HepG2 (cell line): ENCODE results near the gene MSI2. TPM values are rescaled to one million over a fixed set of nuclear protein-coding genes. Genes with fewer than 3 reads are reported as not detected.
A peak's percentile ranks its signal among the peaks of the same experiment; 100 is the strongest.

ENCODE experiments used
- E2F1 ChIP-seq: sonication (generic); formaldehyde crosslinking; IDR thresholded peaks from 2 replicates; pipeline ENCODE4 v1.5.0; 2020; ENCODE audit warnings: missing genetic modification reagents
- FOXP1 ChIP-seq, 2 experiments: fragments of 450-650 bp in 1 of 2; IDR thresholded peaks; 2 replicates each; pipeline ENCODE4 v1.6.1; 2017 to 2018; ENCODE audit warnings: antibody characterized with exemption in 1 of 2
- HDAC2 ChIP-seq: sonication (generic); formaldehyde crosslinking; IDR thresholded peaks from 2 replicates; pipeline ENCODE4 v1.4.0; 2020; ENCODE audit warnings: missing genetic modification reagents
- HMG20A ChIP-seq: IDR thresholded peaks from 2 replicates; pipeline ENCODE4 v1.6.1; 2016; ENCODE audit warnings: borderline replicate concordance
- IRF2 ChIP-seq: IDR thresholded peaks from 2 replicates; pipeline ENCODE4 v1.6.1; 2018; ENCODE audit warnings: missing genetic modification reagents, missing compliant biosample characterization
- MIER3 ChIP-seq: IDR thresholded peaks from 2 replicates; pipeline ENCODE4 v1.6.1; 2016; ENCODE audit warnings: missing compliant biosample characterization, borderline replicate concordance
- NR0B2 ChIP-seq: sonication (generic); formaldehyde crosslinking; IDR thresholded peaks from 2 replicates; pipeline ENCODE4 v1.4.0; 2020; ENCODE audit warnings: mild to moderate bottlenecking, missing genetic modification reagents
- PCBP1 ChIP-seq: fragments of 200-400 bp; formaldehyde crosslinking; IDR thresholded peaks from 2 replicates; pipeline ENCODE4 v1.6.1; 2017; ENCODE audit warnings: mild to moderate bottlenecking, low read depth, low read length, borderline replicate concordance
- PHF21A ChIP-seq: sonication (generic); formaldehyde crosslinking; IDR thresholded peaks from 2 replicates; pipeline ENCODE4 v1.5.0; 2020; ENCODE audit warnings: mild to moderate bottlenecking, missing genetic modification reagents
- PRPF4 ChIP-seq: fragments of 200-400 bp; formaldehyde crosslinking; IDR thresholded peaks from 2 replicates; pipeline ENCODE4 v1.6.1; 2016; ENCODE audit warnings: low read length, low read depth; ENCODE audit not compliant: poor library complexity, severe bottlenecking
- PTBP1 ChIP-seq: fragments of 200-400 bp; formaldehyde crosslinking; IDR thresholded peaks from 2 replicates; pipeline ENCODE4 v1.6.1; 2018; ENCODE audit warnings: low read length, low read depth; ENCODE audit not compliant: poor library complexity, severe bottlenecking
- RFXAP ChIP-seq: sonication (generic); formaldehyde crosslinking; IDR thresholded peaks from 2 replicates; pipeline ENCODE4 v1.4.0; 2020; ENCODE audit warnings: missing genetic modification reagents, borderline replicate concordance
- STAT5B ChIP-seq: sonication (generic); formaldehyde crosslinking; IDR thresholded peaks from 2 replicates; pipeline ENCODE4 v1.4.0; 2020; ENCODE audit warnings: missing genetic modification reagents
- TBX2 ChIP-seq: sonication (generic); formaldehyde crosslinking; IDR thresholded peaks from 2 replicates; pipeline ENCODE4 v1.5.0; 2020; ENCODE audit warnings: missing genetic modification reagents, mild to moderate bottlenecking, borderline replicate concordance
- ZIK1 ChIP-seq: sonication (generic); formaldehyde crosslinking; IDR thresholded peaks from 2 replicates; pipeline ENCODE4 v1.5.0; 2020; ENCODE audit warnings: mild to moderate bottlenecking, low read depth, missing genetic modification reagents, borderline replicate concordance
- ZNF205 ChIP-seq: IDR thresholded peaks from 2 replicates; pipeline ENCODE4 v1.6.1; 2018; ENCODE audit warnings: missing biosample characterization, missing genetic modification reagents
- ZNF326 ChIP-seq: sonication (generic); formaldehyde crosslinking; IDR thresholded peaks from 2 replicates; pipeline ENCODE4 v1.4.0; 2020; ENCODE audit warnings: missing genetic modification reagents, borderline replicate concordance
- ZNF543 ChIP-seq: sonication (generic); formaldehyde crosslinking; IDR thresholded peaks from 2 replicates; pipeline ENCODE4 v1.4.0; 2020; ENCODE audit warnings: mild to moderate bottlenecking, missing genetic modification reagents
- polyA plus RNA-seq, 8 experiments: library from polyadenylated mRNA; depleted of rRNA in 3 of 8; stranded (reverse) in 7 of 8; unstranded in 1 of 8; fragments of >200 nt; fragmentation: Illumina TruSeq in 4 of 8; extraction: Trizol in 4 of 8; gene quantifications; 2 replicates each; pipeline versions ENCODE4 v1.2.1 to v1.2.3, GENCODE V29; 2011 to 2016; ENCODE audit warnings: low read depth in 4 of 8, missing spikeins in 1 of 8, mixed read lengths in 1 of 8; ENCODE audit not compliant: insufficient read depth in 1 of 8
- total RNA-seq, 5 experiments: library from RNA; depleted of rRNA; stranded (reverse); fragments of >200 nt; fragmentation: Illumina TruSeq; extraction: Trizol; gene quantifications; 2 replicates each; pipeline ENCODE4 v1.2.3, GENCODE V29; 2016; ENCODE audit warnings: low read depth in 1 of 5
- TF ChIP-seq, protein P1 (sequence below): sonication (generic); formaldehyde crosslinking; conservative IDR thresholded peaks from 2 replicates; pipeline ENCODE4 v1.4.0; 2020; ENCODE audit warnings: mild to moderate bottlenecking, missing genetic modification reagents, moderate library complexity
- TF ChIP-seq, protein P2 (sequence below): sonication (generic); formaldehyde crosslinking; IDR thresholded peaks from 2 replicates; pipeline ENCODE4 v1.5.1; 2020; ENCODE audit warnings: mild to moderate bottlenecking, missing genetic modification reagents

The MSI2 gene
- total and polyA plus RNA-seq, 2 of the 13 experiments (the other 11 are each of a cell fraction or from before 2014, with no cell fraction given), result 77.5 to 78.4 TPM

- no peak for TF ChIP-seq STAT5B (CRISPR knock-in tag)
- TF ChIP-seq ZNF205 (CRISPR knock-in tag), result 0 out of 2 replicates have a peak, but pooled peaks have one; percentile 34
- no peak for TF ChIP-seq E2F1 (CRISPR knock-in tag)
- TF ChIP-seq PTBP1, result no peak
- TF ChIP-seq, protein P1, sequence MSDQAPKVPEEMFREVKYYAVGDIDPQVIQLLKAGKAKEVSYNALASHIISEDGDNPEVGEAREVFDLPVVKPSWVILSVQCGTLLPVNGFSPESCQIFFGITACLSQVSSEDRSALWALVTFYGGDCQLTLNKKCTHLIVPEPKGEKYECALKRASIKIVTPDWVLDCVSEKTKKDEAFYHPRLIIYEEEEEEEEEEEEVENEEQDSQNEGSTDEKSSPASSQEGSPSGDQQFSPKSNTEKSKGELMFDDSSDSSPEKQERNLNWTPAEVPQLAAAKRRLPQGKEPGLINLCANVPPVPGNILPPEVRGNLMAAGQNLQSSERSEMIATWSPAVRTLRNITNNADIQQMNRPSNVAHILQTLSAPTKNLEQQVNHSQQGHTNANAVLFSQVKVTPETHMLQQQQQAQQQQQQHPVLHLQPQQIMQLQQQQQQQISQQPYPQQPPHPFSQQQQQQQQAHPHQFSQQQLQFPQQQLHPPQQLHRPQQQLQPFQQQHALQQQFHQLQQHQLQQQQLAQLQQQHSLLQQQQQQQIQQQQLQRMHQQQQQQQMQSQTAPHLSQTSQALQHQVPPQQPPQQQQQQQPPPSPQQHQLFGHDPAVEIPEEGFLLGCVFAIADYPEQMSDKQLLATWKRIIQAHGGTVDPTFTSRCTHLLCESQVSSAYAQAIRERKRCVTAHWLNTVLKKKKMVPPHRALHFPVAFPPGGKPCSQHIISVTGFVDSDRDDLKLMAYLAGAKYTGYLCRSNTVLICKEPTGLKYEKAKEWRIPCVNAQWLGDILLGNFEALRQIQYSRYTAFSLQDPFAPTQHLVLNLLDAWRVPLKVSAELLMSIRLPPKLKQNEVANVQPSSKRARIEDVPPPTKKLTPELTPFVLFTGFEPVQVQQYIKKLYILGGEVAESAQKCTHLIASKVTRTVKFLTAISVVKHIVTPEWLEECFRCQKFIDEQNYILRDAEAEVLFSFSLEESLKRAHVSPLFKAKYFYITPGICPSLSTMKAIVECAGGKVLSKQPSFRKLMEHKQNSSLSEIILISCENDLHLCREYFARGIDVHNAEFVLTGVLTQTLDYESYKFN (CRISPR knock-in tag), result peak; percentile 86
- 0 out of 2 replicates have a peak, but pooled peaks have one; percentile 28 for TF ChIP-seq RFXAP
- TF ChIP-seq HDAC2 (CRISPR knock-in tag), result peak; percentile 55; the same call in 1 of the 2 replicates
- 0 out of 2 replicates have a peak, but pooled peaks have one; percentile 32 for TF ChIP-seq IRF2
- TF ChIP-seq PHF21A (CRISPR knock-in tag), result peak; percentile 71
- TF ChIP-seq ZIK1 (CRISPR knock-in tag), result no peak
- TF ChIP-seq, protein P2, sequence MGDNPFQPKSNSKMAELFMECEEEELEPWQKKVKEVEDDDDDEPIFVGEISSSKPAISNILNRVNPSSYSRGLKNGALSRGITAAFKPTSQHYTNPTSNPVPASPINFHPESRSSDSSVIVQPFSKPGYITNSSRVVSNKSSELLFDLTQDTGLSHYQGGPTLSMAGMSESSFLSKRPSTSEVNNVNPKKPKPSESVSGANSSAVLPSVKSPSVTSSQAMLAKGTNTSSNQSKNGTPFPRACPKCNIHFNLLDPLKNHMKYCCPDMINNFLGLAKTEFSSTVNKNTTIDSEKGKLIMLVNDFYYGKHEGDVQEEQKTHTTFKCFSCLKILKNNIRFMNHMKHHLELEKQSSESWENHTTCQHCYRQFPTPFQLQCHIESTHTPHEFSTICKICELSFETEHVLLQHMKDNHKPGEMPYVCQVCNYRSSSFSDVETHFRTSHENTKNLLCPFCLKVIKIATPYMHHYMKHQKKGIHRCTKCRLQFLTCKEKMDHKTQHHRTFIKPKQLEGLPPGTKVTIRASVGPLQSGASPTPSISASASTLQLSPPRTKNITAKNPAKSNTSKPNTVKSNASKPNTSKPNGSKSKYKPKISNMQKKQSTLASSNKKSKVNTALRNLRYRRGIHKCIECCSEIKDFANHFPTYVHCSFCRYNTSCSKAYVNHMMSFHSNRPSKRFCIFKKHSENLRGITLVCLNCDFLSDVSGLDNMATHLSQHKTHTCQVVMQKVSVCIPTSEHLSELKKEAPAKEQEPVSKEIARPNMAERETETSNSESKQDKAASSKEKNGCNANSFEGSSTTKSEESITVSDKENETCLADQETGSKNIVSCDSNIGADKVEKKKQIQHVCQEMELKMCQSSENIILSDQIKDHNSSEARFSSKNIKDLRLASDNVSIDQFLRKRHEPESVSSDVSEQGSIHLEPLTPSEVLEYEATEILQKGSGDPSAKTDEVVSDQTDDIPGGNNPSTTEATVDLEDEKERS (CRISPR knock-in tag), result no peak
- TF ChIP-seq ZNF326 (CRISPR knock-in tag), result no peak
- TF ChIP-seq PRPF4, result peak; percentile 96
- peak; percentile 42; the same call in 1 of the 2 replicates for TF ChIP-seq HMG20A (CRISPR knock-in tag)
- TF ChIP-seq PCBP1, result 0 out of 2 replicates have a peak, but pooled peaks have one; percentile 44
- TF ChIP-seq NR0B2 (CRISPR knock-in tag), result no peak
- TF ChIP-seq ZNF543 (CRISPR knock-in tag), result peak; percentile 20; the same call in 1 of the 2 replicates
- no peak for TF ChIP-seq FOXP1 (IDR thresholded peaks at IDR 0.05)
- peak; percentile 81 for TF ChIP-seq FOXP1 (CRISPR knock-in tag; IDR thresholded peaks at IDR 0.05)
- TF ChIP-seq TBX2 (CRISPR knock-in tag), result peak; percentile 58; the same call in 1 of the 2 replicates
- TF ChIP-seq MIER3 (CRISPR knock-in tag), result no peak
These were observed 292.4 kb downstream of the MSI2 start (continued) for GRCh38 chr17:57548421-57549410.
